Transverse colon (tissue), 4 donors: ENCODE results near the gene HPS6. TPM values are rescaled to one million over a fixed set of nuclear protein-coding genes. Genes with fewer than 3 reads are reported as not detected.

Source experiments
- DNase-seq: peaks from one replicate; pipeline ENCODE4 v3.0.0-alpha.2; 2019
- H3K27ac ChIP-seq, 4 donors: fragments of 200-600 bp; sonication (generic); 2 replicates each; pipeline ENCODE4 v1.5.1; 2016 to 2018; ENCODE audit warnings: inconsistent platforms in 4 of 4
- H3K27me3 ChIP-seq: fragments of 200-600 bp; sonication (generic); 2 replicates; pipeline ENCODE4 v1.5.1; 2017; ENCODE audit warnings: inconsistent platforms
- H3K36me3 ChIP-seq, 4 donors: fragments of 200-600 bp; sonication (generic); 2 replicates each; pipeline ENCODE4 v1.5.1; 2017 to 2019; ENCODE audit warnings: inconsistent platforms in 4 of 4
- H3K4me1 ChIP-seq, 4 donors: fragments of 200-600 bp; sonication (generic); 2 replicates each; pipeline ENCODE4 v1.5.1; 2017 to 2020; ENCODE audit warnings: inconsistent platforms in 4 of 4
- H3K4me3 ChIP-seq, 4 donors: fragments of 200-600 bp; sonication (generic); 1 replicate in 1 of 4; 2 replicates in 3 of 4; pipeline versions ENCODE4 v1.5.1 to v1.6.1; 2017 to 2019; ENCODE audit warnings: inconsistent platforms in 4 of 4
- H3K9me3 ChIP-seq, 2 donors: fragments of 200-600 bp; sonication (generic); 2 replicates each; pipeline ENCODE4 v1.5.1; 2017 to 2019; ENCODE audit warnings: inconsistent platforms in 2 of 2
- CTCF ChIP-seq, 5 experiments: fragments of 200-600 bp in 3 of 5; fragments of 450-650 bp in 2 of 5; sonication (generic) in 3 of 5; IDR thresholded peaks; 1 replicate in 2 of 5; 2 replicates in 3 of 5; pipeline ENCODE4 v1.5.1; 2016 to 2017; ENCODE audit warnings: antibody characterized with exemption in 5 of 5, inconsistent platforms in 3 of 5, mild to moderate bottlenecking in 2 of 5, moderate library complexity in 1 of 5
- EP300 ChIP-seq: sonication (generic); formaldehyde crosslinking; IDR thresholded peaks from one replicate; pipeline ENCODE4 v1.6.1; 2017; ENCODE audit warnings: antibody characterized with exemption, low read depth
- POLR2A ChIP-seq: fragments of 450-650 bp; IDR thresholded peaks from one replicate; pipeline ENCODE4 v1.6.1; 2016; ENCODE audit warnings: antibody characterized with exemption, mild to moderate bottlenecking, moderate library complexity
- POLR2AphosphoS5 ChIP-seq, 3 donors: sonication (generic); formaldehyde crosslinking; IDR thresholded peaks; one replicate each; pipeline ENCODE4 v1.6.1; 2016; ENCODE audit warnings: antibody characterized with exemption in 3 of 3
- WGBS, 2 donors: methylation state at CpG; one replicate each; pipeline ENCODE4 v1.1.5; 2018; ENCODE audit warnings: low coverage in 1 of 2; 5-methylcytosine and 5-hydroxymethylcytosine counted together
- in situ Hi-C, 4 donors: fragments of 200-750 bp; cut with MboI; loops; one replicate each; pipeline versions ENCODE4 v1.15.0 to v1.15.1; 2017; ENCODE audit warnings: low sequenced_read_pairs in 3 of 4, low pct_ligation_motif_present in 1 of 4, low pct_unique_long_range_greater_than_20kb in 1 of 4
- intact Hi-C: fragments of 100-400 bp; cut with DNase I; formaldehyde crosslinking; loops from one replicate; pipeline ENCODE4 v1.15.1; 2023; ENCODE audit warnings: low total_unique reads
- small RNA-seq, 4 donors: library from RNA; depleted of rRNA; stranded (forward); fragments of <200 nt; gene quantifications; one replicate each; pipeline ENCODE3, GENCODE V24; 2016
- total RNA-seq, 4 donors: library from RNA; depleted of rRNA; stranded (reverse); fragments of >200 nt; gene quantifications; one replicate each; pipeline ENCODE4 v1.1.0, GENCODE V29; 2016

The HPS6 gene
- total RNA-seq, 4 donors from 2014 or later = 17.1 to 30.9 (median 23.8) TPM

DNA sequence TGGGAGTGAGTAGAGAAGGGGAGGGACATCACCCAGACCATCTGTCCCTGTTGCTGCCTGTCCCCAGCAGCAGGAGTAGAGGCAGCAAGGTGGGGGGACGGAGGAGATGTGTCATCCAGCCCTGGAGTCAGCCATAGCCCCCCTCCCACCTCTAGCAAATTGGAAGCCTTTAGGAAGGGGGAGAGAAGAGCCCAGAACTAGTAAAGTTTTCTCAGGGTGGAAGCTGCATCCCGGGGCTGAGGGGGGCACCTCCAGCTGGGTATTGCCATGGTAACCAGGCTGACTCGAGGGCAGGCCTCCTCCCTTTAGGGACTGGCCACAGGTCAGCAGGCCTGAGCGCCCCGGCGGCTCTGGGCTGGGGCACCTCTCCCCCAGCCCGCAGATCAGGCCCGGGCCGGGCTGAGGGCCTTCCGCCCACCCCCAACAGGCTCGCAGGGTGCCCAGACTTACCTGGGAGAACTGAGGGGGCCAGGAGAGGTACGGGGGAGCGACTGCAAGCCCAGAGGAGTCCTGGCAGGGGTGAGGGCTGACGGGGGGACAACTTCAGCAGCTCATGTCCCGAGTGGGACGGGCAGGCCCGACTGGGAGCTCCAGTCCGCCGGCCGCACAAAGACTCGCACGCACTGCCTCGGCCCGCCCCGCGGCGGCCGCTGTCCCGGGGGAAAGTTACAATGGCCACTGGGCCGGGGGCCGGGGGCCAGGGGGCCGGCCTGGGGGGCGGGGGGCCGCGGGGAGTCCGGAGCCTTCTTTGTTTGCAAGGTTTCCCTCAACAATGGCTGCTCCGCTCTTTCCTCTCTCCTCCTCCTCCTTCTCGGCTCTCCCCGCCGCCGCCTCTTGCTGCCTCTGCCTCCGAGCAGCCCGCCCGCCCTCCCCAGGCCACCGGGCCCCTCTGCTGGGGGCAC, 49.1 kb downstream of the HPS6 start:
- Histone ChIP-seq H3K36me3 (peaks cover 0 to 17% (median 7%) of the 10 kb centered on the region in 4 donors), H3K27me3 (no peaks in the 10 kb centered on the region), H3K27ac (peak overlapping the region; percentile 93 to 99 (median 97)), H3K9me3 (no peaks in the 10 kb centered on the region), H3K4me1 (peaks cover 44 to 65% (median 60%) of the 10 kb centered on the region in 4 donors), H3K4me3 (peak overlapping the region; percentile 71 to 87 (median 76))
- TF ChIP-seq EP300 (no peak), CTCF (IDR thresholded peaks at IDR 0.05) (no peak), POLR2A (no peak), POLR2AphosphoS5 (IDR thresholded peaks at IDR 0.05) (no peak)
- intact Hi-C loops = no loop called here
- DNase-seq = peak; percentile 29
- WGBS, 2 donors = 9% methylated on average over 7 of the region's 45 CpGs; no CpG with 5 or more reads in 1 of the 2 donors
- in situ Hi-C loops = no loop called here

GRCh38 chr10:102114861-102115618, 49.9 kb downstream of the HPS6 start:
- Histone ChIP-seq H3K36me3 (peaks cover 0 to 11% (median 3%) of the 10 kb centered on the region in 4 donors), H3K27ac (peak overlapping the region; percentile 93 to 99 (median 97)), H3K4me3 (peak overlapping the region; percentile 71 to 87 (median 76)), H3K9me3 (no peaks in the 10 kb centered on the region), H3K27me3 (no peaks in the 10 kb centered on the region), H3K4me1 (peaks cover 44 to 70% (median 64%) of the 10 kb centered on the region in 4 donors)
- in situ Hi-C loops = no loop called here
- intact Hi-C loops = no loop called here
- 1% methylated on average over 18 of the region's 23 CpGs; no CpG with 5 or more reads in 1 of the 2 donors for WGBS, 2 donors
- TF ChIP-seq EP300 = no peak
- peak; percentile 68 for TF ChIP-seq POLR2A
- TF ChIP-seq POLR2AphosphoS5 (IDR thresholded peaks at IDR 0.05) = peak; percentile 78 to 94 (median 86)
- peak; percentile 94 for DNase-seq

DNA sequence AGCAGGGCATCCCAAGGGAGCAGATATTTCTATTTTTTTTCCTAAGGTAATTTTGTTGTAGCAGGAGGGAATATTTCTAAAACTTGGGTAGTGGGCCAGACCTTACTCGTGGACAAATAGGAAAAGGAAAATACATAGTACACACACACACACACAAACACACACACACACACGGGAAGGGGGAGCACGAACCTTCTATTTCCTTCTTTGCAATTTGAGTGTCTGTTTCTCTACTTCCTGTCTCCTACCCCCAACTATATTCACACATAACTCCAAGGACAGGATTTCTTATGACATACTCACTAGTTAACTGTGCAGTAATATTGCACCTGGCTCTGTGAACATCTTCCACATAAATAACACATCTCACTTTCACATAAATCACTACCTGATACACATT, 50.6 kb downstream of the HPS6 start:
- TF ChIP-seq POLR2A (no peak), EP300 (no peak), CTCF (IDR thresholded peaks at IDR 0.05) (no peak), POLR2AphosphoS5 (IDR thresholded peaks at IDR 0.05) (no peak)
- Histone ChIP-seq H3K4me3 (peak overlapping the region in 1 of 4 donors; percentile 87), H3K27me3 (no peaks in the 10 kb centered on the region), H3K4me1 (peaks cover 44 to 70% (median 64%) of the 10 kb centered on the region in 4 donors), H3K36me3 (peaks cover 0 to 6% (median 0%) of the 10 kb centered on the region in 4 donors), H3K27ac (peak overlapping the region; percentile 93 to 99 (median 97)), H3K9me3 (no peaks in the 10 kb centered on the region)
- intact Hi-C loops = no loop called here
- DNase-seq = no peak
- in situ Hi-C loops = no loop called here
- WGBS, 2 donors = 0 to 2% methylated on average over 2 to 3 of the region's 3 CpGs

DNA sequence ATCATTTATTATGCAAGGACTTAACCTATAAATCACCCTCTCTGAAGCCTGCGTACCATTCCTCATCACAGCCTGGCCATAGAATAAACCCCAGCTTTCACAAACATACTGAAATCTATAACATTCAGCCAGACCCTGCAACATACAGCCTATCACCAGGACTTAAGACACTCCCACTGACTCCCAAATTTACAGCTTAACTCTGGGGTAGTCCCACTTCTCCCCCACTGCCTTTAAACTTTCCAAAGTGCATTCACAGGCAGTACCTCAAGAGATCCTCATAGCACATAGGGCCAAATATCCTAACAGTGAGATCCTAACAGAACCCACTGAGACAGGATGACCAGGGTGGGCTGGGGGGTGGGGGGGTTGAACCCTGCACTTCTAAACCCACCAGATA, 51.5 kb downstream of the HPS6 start:
- H3K9me3 ChIP-seq = no peaks in the 10 kb centered on the region
- in situ Hi-C loops (no loop called here), intact Hi-C loops (no loop called here)
- WGBS, 2 donors = 75 to 100% methylated on average over 1 of the region's 1 CpG
- peak overlapping the region in 1 of 4 donors; percentile 74 for H3K4me3 ChIP-seq
- peaks cover 44 to 74% (median 68%) of the 10 kb centered on the region in 4 donors for H3K4me1 ChIP-seq
- H3K27ac ChIP-seq = peak overlapping the region; percentile 93 to 99 (median 97)
- H3K27me3 ChIP-seq = no peaks in the 10 kb centered on the region
- no peaks in the 10 kb centered on the region for H3K36me3 ChIP-seq
- no peak for DNase-seq
- TF ChIP-seq CTCF (IDR thresholded peaks at IDR 0.05) (no peak), EP300 (no peak), POLR2AphosphoS5 (IDR thresholded peaks at IDR 0.05) (no peak), POLR2A (no peak)

Small RNAs within 50 kb of the gene (small RNA-seq; reads per million reads assigned to genes)
- 0 reads per million in 4 donors for gene AL500527.1
- 0 to 0.12 (median 0) reads per million in 4 donors for gene AL500527.2

Other genes starting within 250 kb of the HPS6 start
- 100 to 1,000 TPM; 114 to 608 (median 172) TPM for gene OGA, start 246.9 kb upstream of the HPS6 start, total RNA-seq
- gene KCNIP2, start 221.5 kb upstream of the HPS6 start, total RNA-seq = 1 to 10 TPM; 1.1 to 5.2 (median 2.2) TPM
- gene ARMH3, start 9.2 kb upstream of the HPS6 start, total RNA-seq = 10 to 100 TPM; 11.5 to 29.7 (median 19.5) TPM
- gene LDB1, start 55.0 kb downstream of the HPS6 start, total RNA-seq = 10 to 100 TPM; 31.9 to 81.9 (median 54.1) TPM
- 10 to 100 TPM in 3 of 4 donors, 1 to 10 TPM in 1; 7.5 to 62.7 (median 13.7) TPM for gene PPRC1, start 67.7 kb downstream of the HPS6 start, total RNA-seq
- 100 to 1,000 TPM in 1 of 4 donors, 10 to 100 TPM in 3; 19.1 to 119 (median 35.6) TPM for gene NOLC1, start 87.0 kb downstream of the HPS6 start, total RNA-seq
- gene ELOVL3, start 160.9 kb downstream of the HPS6 start, total RNA-seq = not detected
- gene PITX3, start 176.2 kb downstream of the HPS6 start, total RNA-seq = not detected
- gene GBF1, start 180.2 kb downstream of the HPS6 start, total RNA-seq = 10 to 100 TPM; 60.5 to 97.6 (median 67.5) TPM